HPDE6-E6E7 (cell line): ENCODE measurements around the gene GCC2.
"Not testable (repeated sequence)": the region's sequence is repeated elsewhere in the genome, so short reads cannot be mapped to it uniquely, and the experiment has no call there.

Experiments used
- DNase-seq: peaks from one replicate; pipeline ENCODE4 v3.0.0; 2011; ENCODE audit warnings: missing footprints; ENCODE audit errors: extremely low spot score

GCC2 gene

GRCh38 chr2:108448678-108449409 is at the start of gene GCC2:
Gene GCC2 (plus strand): TSS chr2:108449206. CDS start chr2:108449275, 69 bp downstream.
- DNase-seq: peak; percentile 88

- DNase-seq: no peak
Observed at GRCh38 chr2:108399479-108399878, 49.5 kb upstream of the GCC2 start.

- DNase-seq: no peak
Observed at GRCh38 chr2:108401800-108402199, 47.2 kb upstream of the GCC2 start.

- DNase-seq: no peak
Observed at GRCh38 chr2:108403494-108403893, 45.5 kb upstream of the GCC2 start.

- DNase-seq: no peak
Observed at GRCh38 chr2:108404784-108405397, 44.1 kb upstream of the GCC2 start.

- DNase-seq: no peak
Observed at GRCh38 chr2:108407864-108408729, 40.9 kb upstream of the GCC2 start.

- DNase-seq: no peak
Observed at GRCh38 chr2:108409768-108410167, 39.2 kb upstream of the GCC2 start.

- peak; percentile 80 for DNase-seq
Observed at GRCh38 chr2:108412995-108413710, 35.9 kb upstream of the GCC2 start.

GRCh38 chr2:108413711-108414095 is 35.3 kb upstream of the GCC2 start:
- DNase-seq: no peak

GRCh38 chr2:108414256-108414876 is 34.6 kb upstream of the GCC2 start:
- DNase-seq: no peak

GRCh38 chr2:108414945-108415344 is 34.1 kb upstream of the GCC2 start:
- DNase-seq: no peak

GRCh38 chr2:108417254-108417653 is 31.8 kb upstream of the GCC2 start:
- no peak for DNase-seq

- no peak for DNase-seq
Observed at GRCh38 chr2:108418416-108418815, 30.6 kb upstream of the GCC2 start.

GRCh38 chr2:108423067-108423466 is 25.9 kb upstream of the GCC2 start:
- DNase-seq: no peak

- no peak for DNase-seq
Observed at GRCh38 chr2:108423502-108424251, 25.3 kb upstream of the GCC2 start.

GRCh38 chr2:108428286-108429009 is 20.6 kb upstream of the GCC2 start:
- DNase-seq: no peak

- not testable (repeated sequence) for DNase-seq
Observed at GRCh38 chr2:108435578-108435977, 13.4 kb upstream of the GCC2 start.

GRCh38 chr2:108436976-108437375 is 12.0 kb upstream of the GCC2 start:
- no peak for DNase-seq

GRCh38 chr2:108441712-108442111 is 7.3 kb upstream of the GCC2 start:
- no peak for DNase-seq
